Measurements from ENCODE around the gene MMP3.

DNA sequence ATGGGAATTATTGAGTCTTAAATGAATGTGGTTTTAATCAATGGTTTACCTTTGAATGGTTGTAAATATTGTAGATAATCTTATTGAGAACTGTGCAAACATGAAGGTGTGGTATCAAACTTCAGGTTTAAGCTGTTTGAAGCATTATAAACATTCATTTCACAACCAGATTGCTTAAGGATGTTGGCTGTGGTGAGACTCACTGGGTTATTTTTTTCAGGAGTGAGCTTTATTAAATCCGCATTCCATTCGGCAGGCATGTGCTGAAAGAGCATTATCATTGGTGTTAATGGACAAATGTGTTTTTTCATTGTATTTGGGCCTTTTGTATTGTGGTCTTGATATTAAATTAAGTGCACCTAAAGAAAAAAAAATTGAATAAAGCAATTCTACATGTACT is 9.7 kb downstream of the MMP3 start:
- TF ChIP-seq, protein P1, sequence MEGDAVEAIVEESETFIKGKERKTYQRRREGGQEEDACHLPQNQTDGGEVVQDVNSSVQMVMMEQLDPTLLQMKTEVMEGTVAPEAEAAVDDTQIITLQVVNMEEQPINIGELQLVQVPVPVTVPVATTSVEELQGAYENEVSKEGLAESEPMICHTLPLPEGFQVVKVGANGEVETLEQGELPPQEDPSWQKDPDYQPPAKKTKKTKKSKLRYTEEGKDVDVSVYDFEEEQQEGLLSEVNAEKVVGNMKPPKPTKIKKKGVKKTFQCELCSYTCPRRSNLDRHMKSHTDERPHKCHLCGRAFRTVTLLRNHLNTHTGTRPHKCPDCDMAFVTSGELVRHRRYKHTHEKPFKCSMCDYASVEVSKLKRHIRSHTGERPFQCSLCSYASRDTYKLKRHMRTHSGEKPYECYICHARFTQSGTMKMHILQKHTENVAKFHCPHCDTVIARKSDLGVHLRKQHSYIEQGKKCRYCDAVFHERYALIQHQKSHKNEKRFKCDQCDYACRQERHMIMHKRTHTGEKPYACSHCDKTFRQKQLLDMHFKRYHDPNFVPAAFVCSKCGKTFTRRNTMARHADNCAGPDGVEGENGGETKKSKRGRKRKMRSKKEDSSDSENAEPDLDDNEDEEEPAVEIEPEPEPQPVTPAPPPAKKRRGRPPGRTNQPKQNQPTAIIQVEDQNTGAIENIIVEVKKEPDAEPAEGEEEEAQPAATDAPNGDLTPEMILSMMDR (IDR thresholded peaks at IDR 0.05; ENCODE audit: insufficient read depth, low read depth, low read length): no peak
- no peak for TF ChIP-seq EZH2 (IDR thresholded peaks at IDR 0.05; ENCODE audit: insufficient read depth, low read length)
